HG03571 (cell line): ENCODE results near the gene WDR47.

Experiments used
- ATAC-seq: cut with Tn5 transposase; IDR thresholded peaks from one replicate; pipeline ENCODE4 v1.9.1; 2021; ENCODE audit not compliant: unreplicated experiment

Gene WDR47

GRCh38 chr1:109041621-109042468 lies at the start of gene WDR47:
Gene WDR47 (minus strand): TSS chr1:109042102. CDS start chr1:109023512, 18,590 bp downstream.
- ATAC-seq = peak; percentile 96

DNA sequence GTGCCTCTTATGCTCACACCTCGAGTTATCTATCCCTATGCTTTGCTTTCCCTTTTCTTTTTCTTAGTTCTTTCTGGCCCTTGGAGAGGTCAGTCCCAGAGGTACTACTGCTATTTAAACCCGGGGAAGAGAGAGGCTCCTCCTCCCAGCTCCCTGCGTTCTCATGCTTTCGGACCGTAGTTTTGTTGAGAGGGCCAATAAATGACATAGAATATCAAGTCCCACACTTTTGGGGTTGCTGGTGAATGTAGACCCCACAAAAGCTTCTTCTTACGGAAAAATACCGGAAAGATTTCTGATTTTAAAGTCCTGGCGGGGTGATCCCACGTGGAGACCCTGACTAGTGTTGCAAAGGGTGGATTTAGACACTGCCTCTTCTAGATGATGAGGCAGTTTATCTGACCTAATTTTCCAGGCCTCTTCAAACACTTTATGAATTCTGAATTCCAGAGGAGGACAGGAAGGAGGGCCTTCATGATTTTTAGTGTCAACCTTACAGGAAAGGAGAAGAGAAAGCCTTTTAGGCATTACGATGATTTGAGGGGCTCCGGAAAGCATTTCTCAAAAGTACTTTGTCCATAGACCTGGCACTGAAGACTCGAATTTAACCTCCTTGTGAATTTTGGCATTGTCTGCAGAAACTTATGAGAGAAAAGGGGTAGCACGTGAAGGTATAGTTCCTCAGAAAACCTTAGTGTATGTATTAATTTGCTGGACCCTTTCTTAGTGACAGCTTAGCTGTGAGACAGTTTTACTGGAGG lies 49.4 kb upstream of the WDR47 start:
- ATAC-seq = peak; percentile 41

DNA sequence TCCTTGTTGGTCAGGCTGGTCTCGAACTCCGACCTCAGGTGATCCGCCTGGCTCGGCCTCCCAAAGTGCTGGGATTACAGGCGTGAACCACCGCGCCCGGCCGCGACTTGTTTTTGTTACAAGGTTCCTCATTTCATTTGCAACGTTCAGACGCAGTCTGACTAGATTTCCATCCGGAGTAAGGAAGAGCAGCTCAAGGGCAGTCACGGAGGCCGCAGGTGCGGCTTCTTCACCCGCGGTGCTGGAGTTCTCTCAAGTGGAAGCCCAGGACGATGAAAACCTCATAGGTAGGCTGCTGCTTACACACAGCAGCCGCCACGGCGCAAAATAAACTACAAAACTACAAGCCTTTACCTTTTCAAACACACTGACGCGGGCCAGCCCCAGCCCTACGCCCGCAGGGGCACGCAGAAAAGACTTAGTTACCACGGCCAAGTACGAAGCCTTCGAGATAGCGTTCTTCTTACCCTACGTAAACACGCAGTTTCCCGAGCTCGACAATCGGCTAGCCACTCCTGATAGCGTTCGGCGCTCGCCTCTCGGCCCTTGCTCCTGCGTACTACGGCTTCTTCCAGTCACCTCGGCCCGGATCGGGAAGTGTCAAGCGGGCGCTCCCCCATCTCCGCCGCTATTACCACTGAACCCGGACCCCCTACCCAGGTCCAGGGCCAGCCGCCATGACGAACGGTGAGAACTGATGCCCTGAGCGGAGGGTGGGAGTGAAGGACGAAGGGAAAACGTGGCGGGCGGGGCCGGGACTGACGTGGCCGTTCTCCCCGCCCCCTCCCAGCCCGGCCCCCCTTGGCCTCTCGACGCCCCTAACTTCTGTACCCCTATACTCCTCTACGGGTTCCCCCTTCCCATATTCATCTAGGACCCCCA lies 48.5 kb upstream of the WDR47 start, which contains the start of gene TMEM167B:
Gene TMEM167B, plus strand, starts transcription at position 569 of the 882 bp plus-strand sequence. Its CDS starts 109 bp downstream, at position 678.
- peak; percentile 87 for ATAC-seq

DNA sequence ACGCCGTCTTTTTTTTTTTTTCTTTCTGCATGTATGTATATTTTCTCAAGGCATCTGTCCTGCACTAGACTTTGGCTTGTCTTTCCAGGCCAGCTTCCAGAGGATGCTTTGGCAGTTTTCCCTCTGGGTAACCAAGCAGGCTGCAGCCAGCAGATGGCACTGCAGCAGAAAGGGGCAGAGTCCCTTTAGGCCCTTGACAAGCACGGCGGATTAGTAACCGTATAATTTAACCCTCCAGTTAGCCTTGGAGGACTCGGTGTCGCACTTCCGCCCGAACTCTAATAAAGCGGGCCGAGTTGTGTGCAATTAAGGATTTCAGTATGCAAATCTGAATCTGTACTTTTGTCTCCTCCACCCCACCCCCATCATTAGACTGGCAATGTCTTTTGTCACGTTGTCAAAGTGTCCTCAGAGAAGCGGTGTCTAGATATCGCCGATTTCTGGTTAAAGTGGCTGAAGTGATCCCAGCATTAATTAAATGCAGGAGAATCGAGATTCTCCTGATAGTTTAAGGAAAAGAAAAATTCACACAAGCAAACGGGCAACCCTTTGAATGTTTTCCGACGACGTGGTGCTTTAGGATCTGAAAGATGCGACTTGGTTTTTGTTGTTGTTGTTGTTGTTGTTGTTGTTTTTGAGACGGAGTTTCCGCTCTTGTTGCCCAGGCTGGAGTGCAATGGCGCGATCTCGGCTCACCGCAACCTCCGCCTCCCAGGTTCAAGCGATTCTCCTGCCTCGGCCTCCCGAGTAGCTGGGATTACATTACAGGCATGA lies 47.5 kb upstream of the WDR47 start:
- no peak for ATAC-seq

- ATAC-seq = no peak
Measured at GRCh38 chr1:109084563-109085517, 42.9 kb upstream of the WDR47 start.

GRCh38 chr1:109083923-109084322 lies 42.0 kb upstream of the WDR47 start:
- no peak for ATAC-seq

GRCh38 chr1:109083501-109083900 lies 41.6 kb upstream of the WDR47 start:
- ATAC-seq = no peak

- no peak for ATAC-seq
Measured at GRCh38 chr1:109080441-109081082, 38.7 kb upstream of the WDR47 start.

DNA sequence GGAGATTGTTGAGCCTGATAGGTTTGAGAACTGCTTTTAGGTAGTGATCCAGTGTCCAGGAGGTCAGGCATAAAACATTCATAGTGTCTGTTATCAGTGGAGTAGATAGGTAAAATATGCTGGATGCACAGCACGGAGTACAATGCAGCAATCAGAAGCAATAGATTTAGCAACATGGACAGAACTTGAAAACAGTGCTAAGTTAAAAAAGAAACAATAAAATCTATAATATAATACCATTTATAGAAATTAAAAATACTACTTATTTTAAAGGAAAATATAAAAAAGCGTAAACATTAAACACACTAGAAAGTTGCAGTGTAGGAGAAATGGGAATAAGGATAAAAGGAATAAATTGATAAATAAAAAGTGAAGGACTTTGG lies 37.3 kb upstream of the WDR47 start:
- no peak for ATAC-seq

DNA sequence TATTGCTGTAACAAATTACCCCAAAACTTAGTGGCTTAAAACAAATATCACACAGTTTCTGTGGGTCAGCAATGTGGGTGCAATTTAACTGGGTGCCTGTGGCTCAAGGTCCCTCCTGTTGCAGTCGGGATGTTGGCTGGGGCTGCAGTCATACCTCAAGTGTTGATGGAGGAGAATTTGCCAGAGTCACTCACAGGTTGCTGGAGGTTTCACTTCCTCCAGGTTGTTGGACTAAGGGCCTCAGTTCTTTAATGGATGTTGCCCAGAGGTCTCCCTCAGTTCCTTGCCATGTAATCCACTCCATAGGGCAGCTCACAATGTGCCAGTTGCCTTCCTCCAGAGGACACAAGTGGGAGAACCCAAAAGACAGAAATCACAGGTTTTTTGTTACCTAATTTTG lies 36.4 kb upstream of the WDR47 start:
- no peak for ATAC-seq

- peak; percentile 99 for ATAC-seq
Measured at GRCh38 chr1:109075531-109076490, 33.9 kb upstream of the WDR47 start, which contains the start of gene TAF13. Gene TAF13 (minus strand): TSS chr1:109076003. CDS start chr1:109075947, 56 bp downstream.

DNA sequence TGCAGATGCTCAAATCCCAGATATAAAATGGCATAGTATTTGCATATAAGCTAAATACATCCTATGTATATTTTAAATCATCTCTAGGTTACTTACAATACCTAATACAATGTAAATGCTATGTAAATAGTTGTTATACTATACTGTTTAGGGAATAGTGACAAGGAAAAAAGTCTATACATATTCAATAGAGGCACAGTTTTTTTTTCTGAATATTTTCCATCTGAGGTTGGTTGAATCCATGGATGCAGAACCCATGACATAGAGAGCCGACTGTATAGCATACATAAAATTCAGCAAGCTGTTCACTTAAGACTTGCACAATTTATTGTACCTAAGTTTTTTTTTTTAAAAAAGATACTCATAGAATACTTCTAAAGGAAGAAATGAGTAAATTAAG lies 27.4 kb upstream of the WDR47 start:
- no peak for ATAC-seq

DNA sequence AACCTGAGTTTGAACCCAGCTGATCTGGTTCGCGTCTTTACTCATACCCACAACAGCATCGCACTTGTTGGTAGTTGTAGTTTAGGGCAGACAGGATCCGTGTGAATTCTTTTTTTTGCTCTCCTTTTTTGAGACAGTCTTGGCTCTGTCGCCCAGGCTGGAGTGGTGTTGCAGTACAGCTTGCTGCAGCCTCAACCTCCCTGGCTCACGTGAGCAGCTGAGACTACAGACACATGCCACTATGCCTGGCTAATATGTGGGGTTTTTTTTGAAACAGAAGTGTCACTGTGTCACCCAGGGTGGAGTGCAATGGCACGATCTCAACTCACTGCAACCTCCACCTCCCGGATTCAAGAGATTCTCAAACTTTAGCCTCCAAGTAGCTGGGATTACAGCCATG lies 26.0 kb upstream of the WDR47 start:
- ATAC-seq = no peak

DNA sequence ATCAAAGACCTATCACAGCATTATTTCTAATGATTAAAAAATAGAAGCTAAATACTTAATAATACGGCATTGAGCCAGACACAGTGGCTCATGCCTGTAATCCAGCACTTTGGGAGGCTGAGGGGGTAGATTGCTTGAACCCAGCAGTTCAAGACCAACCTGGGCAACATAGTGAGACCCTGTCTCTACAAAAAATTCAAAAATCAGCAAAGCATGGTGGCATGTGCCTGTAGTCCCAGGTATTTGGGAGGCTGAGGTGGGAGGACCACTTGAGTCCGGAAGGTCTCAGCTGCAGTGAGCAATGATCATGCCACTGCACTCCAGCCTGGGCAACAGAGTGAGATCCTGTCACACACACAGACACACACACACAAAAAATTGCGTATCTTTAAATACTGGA lies 23.2 kb upstream of the WDR47 start:
- no peak for ATAC-seq

GRCh38 chr1:109061183-109061582 lies 19.3 kb upstream of the WDR47 start:
- no peak for ATAC-seq

GRCh38 chr1:109060707-109061106 lies 18.8 kb upstream of the WDR47 start:
- ATAC-seq = no peak

- no peak for ATAC-seq
Measured at GRCh38 chr1:109059026-109059425, 17.1 kb upstream of the WDR47 start.
